CD14-positive monocyte (primary cell): Measurements from ENCODE around the gene MYO1E. TPM values are rescaled to one million over a fixed set of nuclear protein-coding genes. Genes with fewer than 3 reads are reported as not detected.

Source experiments
- DNase-seq, 3 donors: peaks; one replicate each; pipeline ENCODE4 v3.0.0-alpha.2; 2011 to 2022
- H2AFZ ChIP-seq: 2 replicates; pipeline ENCODE4 v1.6.0; 2012; ENCODE audit warnings: mild to moderate bottlenecking, low read depth, low read length, inconsistent platforms; ENCODE audit not compliant: insufficient read depth, poor library complexity, severe bottlenecking
- H3K27ac ChIP-seq, 2 donors: 1 replicate in 1 of 2; 2 replicates in 1 of 2; pipeline ENCODE4 v1.5.1; 2012 to 2013; ENCODE audit warnings: low read length in 2 of 2, control low read depth in 1 of 2, inconsistent platforms in 1 of 2, low read depth in 1 of 2, mild to moderate bottlenecking in 1 of 2
- H3K27me3 ChIP-seq, 2 donors: one replicate each; pipeline versions ENCODE4 v1.6.0 to v1.6.1; 2011 to 2013; ENCODE audit warnings: low read length in 2 of 2; ENCODE audit not compliant: control insufficient read depth in 2 of 2, insufficient read depth in 2 of 2
- H3K36me3 ChIP-seq, 2 donors: replicated peaks in 1 of 2; 1 replicate in 1 of 2; 2 replicates in 1 of 2; pipeline versions ENCODE4 v1.5.1 to v1.6.1; 2012 to 2013; ENCODE audit warnings: low read length in 2 of 2, control low read depth in 1 of 2, inconsistent platforms in 1 of 2, mild to moderate bottlenecking in 1 of 2; ENCODE audit not compliant: insufficient read depth in 2 of 2, control insufficient read depth in 1 of 2
- H3K4me1 ChIP-seq, 2 donors: 1 replicate in 1 of 2; 2 replicates in 1 of 2; pipeline versions ENCODE4 v1.5.1 to v1.6.1; 2012 to 2013; ENCODE audit warnings: low read length in 2 of 2, control low read depth in 1 of 2, inconsistent platforms in 1 of 2, mild to moderate bottlenecking in 1 of 2, moderate library complexity in 1 of 2; ENCODE audit not compliant: insufficient read depth in 2 of 2, control insufficient read depth in 1 of 2
- H3K4me2 ChIP-seq: replicated peaks from 2 replicates; pipeline ENCODE3; 2012; ENCODE audit warnings: low read length, moderate library complexity, mild to moderate bottlenecking; ENCODE audit not compliant: poor library complexity, severe bottlenecking; ENCODE audit errors: extremely low read depth
- H3K4me3 ChIP-seq, 3 experiments: fragments of 200-600 bp in 1 of 3; sonication (generic) in 1 of 3; replicated peaks in 1 of 3; 1 replicate in 2 of 3; 2 replicates in 1 of 3; pipeline ENCODE4 v1.5.1; 2011 to 2013; ENCODE audit warnings: low read length in 3 of 3, mild to moderate bottlenecking in 3 of 3, control low read depth in 2 of 3, low read depth in 2 of 3, inconsistent platforms in 1 of 3, moderate library complexity in 1 of 3
- H3K79me2 ChIP-seq: 2 replicates; pipeline ENCODE4 v1.6.0; 2012; ENCODE audit warnings: mild to moderate bottlenecking, control low read depth, inconsistent platforms, low read length, moderate library complexity; ENCODE audit not compliant: insufficient read depth
- H3K9ac ChIP-seq: 2 replicates; pipeline ENCODE4 v1.6.0; 2017; ENCODE audit warnings: low read length, mild to moderate bottlenecking; ENCODE audit not compliant: insufficient read depth, poor library complexity, severe bottlenecking
- H3K9me3 ChIP-seq, 2 donors: replicated peaks in 1 of 2; 1 replicate in 1 of 2; 2 replicates in 1 of 2; pipeline versions ENCODE4 v1.5.1 to v1.6.1; 2012 to 2013; ENCODE audit warnings: low read length in 2 of 2, control low read depth in 1 of 2; ENCODE audit not compliant: control insufficient read depth in 1 of 2, insufficient read depth in 1 of 2
- H4K20me1 ChIP-seq: 2 replicates; pipeline ENCODE4 v1.6.0; 2012; ENCODE audit warnings: mild to moderate bottlenecking, low read length, control low read depth, moderate library complexity; ENCODE audit not compliant: insufficient read depth
- H3K27ac Mint-ChIP-seq, 7 donors: one replicate each; pipeline ENCODE4 v1.8.0; 2020; ENCODE audit warnings: mild to moderate bottlenecking in 7 of 7, mixed read lengths in 7 of 7, moderate library complexity in 6 of 7, inconsistent platforms in 2 of 7
- H3K27me3 Mint-ChIP-seq, 3 donors: one replicate each; pipeline ENCODE4 v1.8.0; 2021 to 2022; ENCODE audit warnings: low read depth in 3 of 3, mild to moderate bottlenecking in 3 of 3, mixed read lengths in 3 of 3, moderate library complexity in 3 of 3, inconsistent platforms in 1 of 3
- H3K36me3 Mint-ChIP-seq, 2 donors: one replicate each; pipeline ENCODE4 v1.8.0; 2020; ENCODE audit warnings: mixed read lengths in 2 of 2, inconsistent platforms in 1 of 2, mild to moderate bottlenecking in 1 of 2
- H3K4me1 Mint-ChIP-seq: one replicate; pipeline ENCODE4 v1.8.0; 2020; ENCODE audit warnings: mild to moderate bottlenecking, mixed read lengths
- H3K4me3 Mint-ChIP-seq, 2 donors: one replicate each; pipeline ENCODE4 v1.8.0; 2020; ENCODE audit warnings: mild to moderate bottlenecking in 2 of 2, mixed read lengths in 2 of 2, moderate library complexity in 1 of 2
- H3K9me3 Mint-ChIP-seq, 7 donors: one replicate each; pipeline ENCODE4 v1.8.0; 2020 to 2022; ENCODE audit warnings: mixed read lengths in 7 of 7, mild to moderate bottlenecking in 6 of 7, moderate library complexity in 6 of 7, inconsistent platforms in 2 of 7
- CTCF ChIP-seq: fragments of 200-600 bp; IDR thresholded peaks from one replicate; pipeline ENCODE4 v1.8.0; 2022; ENCODE audit warnings: antibody characterized with exemption, mild to moderate bottlenecking
- WGBS: methylation state at CpG from one replicate; pipeline ENCODE4 v1.1.5; 2013; ENCODE audit warnings: missing lambda C conversion rate; ENCODE audit not compliant: insufficient coverage; 5-methylcytosine and 5-hydroxymethylcytosine counted together
- intact Hi-C, 2 donors: fragments of 100-400 bp; cut with micrococcal nuclease; formaldehyde crosslinking; loops; one replicate each; pipeline versions ENCODE4 v1.15.0 to v1.15.1; 2023
- polyA plus RNA-seq, 3 donors: library from polyadenylated mRNA; depleted of rRNA in 1 of 3; unstranded in 2 of 3; stranded (reverse) in 1 of 3; fragments of 300-500 nt in 2 of 3; fragments of >200 nt in 1 of 3; fragmentation: Illumina TruSeq in 2 of 3; gene quantifications; 1 replicate in 2 of 3; 2 replicates in 1 of 3; pipeline ENCODE4 v1.2.3, GENCODE V29; 2012 to 2021

The MYO1E gene
- polyA plus RNA-seq, 3 donors = 5.5 to 16.2 (median 6.2) TPM

- H3K36me3 Mint-ChIP-seq = no peaks in the 10 kb centered on the region
- no peak overlapping the region for H3K27ac Mint-ChIP-seq
- Histone ChIP-seq H3K36me3 (no peaks in the 10 kb centered on the region), H3K79me2 (no peaks in the 10 kb centered on the region), H3K4me2 (no peak overlapping the region), H3K9me3 (no peaks in the 10 kb centered on the region), H3K27me3 (no peaks in the 10 kb centered on the region), H3K9ac (no peak overlapping the region), H2AFZ (no peak overlapping the region), H3K4me1 (peaks cover 20 to 22% of the 10 kb centered on the region in 2 donors), H3K27ac (no peak overlapping the region), H4K20me1 (no peaks in the 10 kb centered on the region), H3K4me3 (no peak overlapping the region)
- H3K4me1 Mint-ChIP-seq = peaks cover 29% of the 10 kb centered on the region
- H3K27me3 Mint-ChIP-seq = peaks cover 0 to 7% (median 4%) of the 10 kb centered on the region in 3 donors
- H3K4me3 Mint-ChIP-seq = no peak overlapping the region
- no peak for TF ChIP-seq CTCF
- H3K9me3 Mint-ChIP-seq = no peaks in the 10 kb centered on the region
- intact Hi-C loops = no loop called here
- DNase-seq = no peak
- WGBS = no CpG with 5 or more reads among the region's 3 CpGs
Measured at GRCh38 chr15:59420108-59420507, 47.4 kb upstream of the MYO1E start.

GRCh38 chr15:59419170-59419569 is 46.5 kb upstream of the MYO1E start:
- peak overlapping the region in 2 of 7 donors; percentile 5 to 59 for H3K27ac Mint-ChIP-seq
- intact Hi-C loops = loop anchor here in 1 of 2 donors (10.0 kb wide), 1 partner anchor 54 kb away; no protein-coding TSS in a partner anchor

More at GRCh38 chr15:59419170-59419569, 46.5 kb upstream of the MYO1E start:
- peak in 2 of 3 donors; percentile 33 to 34 for DNase-seq
- Histone ChIP-seq H2AFZ (no peak overlapping the region), H3K4me1 (peaks cover 20 to 22% of the 10 kb centered on the region in 2 donors), H4K20me1 (no peaks in the 10 kb centered on the region), H3K27me3 (no peaks in the 10 kb centered on the region), H3K4me3 (no peak overlapping the region), H3K9me3 (no peaks in the 10 kb centered on the region), H3K27ac (no peak overlapping the region), H3K9ac (no peak overlapping the region), H3K36me3 (no peaks in the 10 kb centered on the region), H3K4me2 (no peak overlapping the region), H3K79me2 (no peaks in the 10 kb centered on the region)
- TF ChIP-seq CTCF = no peak
- Mint-ChIP-seq H3K36me3 (no peaks in the 10 kb centered on the region), H3K4me3 (peak overlapping the region in 1 of 2 donors; percentile 57), H3K27me3 (peaks cover 0 to 7% (median 4%) of the 10 kb centered on the region in 3 donors), H3K9me3 (no peaks in the 10 kb centered on the region), H3K4me1 (peaks cover 33% of the 10 kb centered on the region)
- WGBS = 0% methylated on average over 1 of the region's 1 CpG
